B cell (primary cell): Measurements from ENCODE around the gene ESPN. TPM values are rescaled to one million over a fixed set of nuclear protein-coding genes. Genes with fewer than 3 reads are reported as not detected.

Experiments used
- ATAC-seq: fragments of 200-7000 bp; cut with Tn5 transposase; one replicate; pipeline ENCODE4 v1.10.0; 2021; ENCODE audit warnings: low read depth, mild to moderate bottlenecking, moderate number of reproducible peaks, moderate library complexity
- CTCF ChIA-PET: fragments of 350-600 bp; sonication (Branson Sonifier 250); formaldehyde crosslinking; loops from one replicate; lab custom pipeline; 2021; ENCODE audit warnings: antibody characterized with exemption, inconsistent platforms; lab: Charles Lee
- POLR2A ChIA-PET: fragments of 350-600 bp; sonication (Branson Sonifier 250); formaldehyde crosslinking; loops from one replicate; lab custom pipeline; 2021; ENCODE audit warnings: antibody characterized with exemption; lab: Charles Lee
- DNase-seq: peaks from one replicate; pipeline ENCODE4 v3.0.0; 2013
- H2AFZ ChIP-seq: 2 replicates; pipeline ENCODE4 v1.6.1; 2012; ENCODE audit warnings: mild to moderate bottlenecking, low read depth, low read length; ENCODE audit not compliant: insufficient read depth, poor library complexity, severe bottlenecking
- H3K27ac ChIP-seq, 2 donors: 1 replicate in 1 of 2; 2 replicates in 1 of 2; pipeline ENCODE4 v1.5.1; 2012 to 2013; ENCODE audit warnings: low read length in 2 of 2, mild to moderate bottlenecking in 2 of 2, moderate library complexity in 1 of 2
- H3K27me3 ChIP-seq, 4 experiments: fragments of 200-600 bp in 1 of 4; sonication (generic) in 1 of 4; replicated peaks in 1 of 4; 1 replicate in 2 of 4; 2 replicates in 2 of 4; pipeline versions ENCODE4 v1.6.1 to v1.7.0; 2013 to 2016; ENCODE audit warnings: low read length in 3 of 4, mild to moderate bottlenecking in 2 of 4, mixed read lengths in 1 of 4, moderate library complexity in 1 of 4; ENCODE audit not compliant: insufficient read depth in 4 of 4, control insufficient read depth in 3 of 4; ENCODE audit errors: control extremely low read depth in 1 of 4
- H3K36me3 ChIP-seq, 2 experiments: replicated peaks in 1 of 2; 1 replicate in 1 of 2; 2 replicates in 1 of 2; pipeline versions ENCODE4 v1.6.1 to v1.7.1; 2013; ENCODE audit warnings: low read length in 1 of 2; ENCODE audit not compliant: insufficient read depth in 2 of 2, control insufficient read depth in 1 of 2; ENCODE audit errors: control extremely low read depth in 1 of 2, extremely low read depth in 1 of 2
- H3K4me1 ChIP-seq, 2 donors: fragments of 200-600 bp in 1 of 2; sonication (generic) in 1 of 2; 1 replicate in 1 of 2; 2 replicates in 1 of 2; pipeline versions ENCODE4 v1.5.1 to v1.6.1; 2013 to 2017; ENCODE audit warnings: low read length in 2 of 2; ENCODE audit not compliant: control insufficient read depth in 2 of 2, insufficient read depth in 2 of 2
- H3K4me2 ChIP-seq: replicated peaks from 2 replicates; pipeline ENCODE3; 2012; ENCODE audit warnings: mild to moderate bottlenecking, low read depth, low read length; ENCODE audit not compliant: poor library complexity, severe bottlenecking
- H3K4me3 ChIP-seq, 5 experiments: fragments of 200-600 bp in 1 of 5; sonication (generic) in 1 of 5; 1 replicate in 3 of 5; 2 replicates in 2 of 5; pipeline versions ENCODE4 v1.5.1 to v1.7.0; 2011 to 2016; ENCODE audit warnings: low read length in 4 of 5, mild to moderate bottlenecking in 4 of 5, low read depth in 2 of 5, control low read depth in 1 of 5, moderate library complexity in 1 of 5; ENCODE audit not compliant: insufficient read depth in 1 of 5; ENCODE audit errors: control extremely low read depth in 1 of 5, extremely low read depth in 1 of 5
- H3K79me2 ChIP-seq: fragments of 200-600 bp; sonication (generic); one replicate; pipeline ENCODE4 v1.6.0; 2016; ENCODE audit warnings: low read length; ENCODE audit not compliant: control insufficient read depth, insufficient read depth
- H3K9ac ChIP-seq: fragments of 200-600 bp; sonication (generic); 2 replicates; pipeline ENCODE4 v1.6.1; 2017; ENCODE audit warnings: mild to moderate bottlenecking, low read length, moderate library complexity
- H3K9me3 ChIP-seq, 3 donors: one replicate each; pipeline versions ENCODE4 v1.6.1 to v1.7.1; 2013; ENCODE audit warnings: low read length in 2 of 3; ENCODE audit not compliant: control insufficient read depth in 2 of 3, insufficient read depth in 1 of 3; ENCODE audit errors: control extremely low read depth in 1 of 3
- H4K20me1 ChIP-seq: 2 replicates; pipeline ENCODE4 v1.6.0; 2012; ENCODE audit warnings: mild to moderate bottlenecking, low read length; ENCODE audit not compliant: insufficient read depth, control insufficient read depth, poor library complexity, severe bottlenecking
- H3K27ac Mint-ChIP-seq: one replicate; pipeline ENCODE4 v1.8.0; 2021; ENCODE audit warnings: mixed read lengths
- H3K27me3 Mint-ChIP-seq: one replicate; pipeline ENCODE4 v1.8.0; 2021; ENCODE audit warnings: mixed read lengths
- H3K4me1 Mint-ChIP-seq: one replicate; pipeline ENCODE4 v1.8.0; 2021; ENCODE audit warnings: mixed read lengths
- H3K4me3 Mint-ChIP-seq: one replicate; pipeline ENCODE4 v1.8.0; 2021; ENCODE audit warnings: mixed read lengths
- H3K9me3 Mint-ChIP-seq: one replicate; pipeline ENCODE4 v1.8.0; 2022; ENCODE audit warnings: mixed read lengths; ENCODE audit not compliant: insufficient read depth
- EZH2 ChIP-seq: IDR thresholded peaks from 2 replicates; pipeline ENCODE4 v1.6.1; 2012; ENCODE audit warnings: borderline replicate concordance, low read depth, mild to moderate bottlenecking, moderate library complexity, low read length; ENCODE audit not compliant: insufficient read depth, poor library complexity, severe bottlenecking
- WGBS: methylation state at CpG from one replicate; pipeline ENCODE4 v1.1.5; 2013; ENCODE audit warnings: missing lambda C conversion rate; ENCODE audit not compliant: insufficient coverage; 5-methylcytosine and 5-hydroxymethylcytosine counted together
- intact Hi-C: fragments of 100-400 bp; cut with micrococcal nuclease; formaldehyde crosslinking; loops from one replicate; pipeline ENCODE4 v1.10.0; 2022
- polyA plus RNA-seq: library from polyadenylated mRNA; depleted of rRNA; stranded (reverse); fragments of >200 nt; gene quantifications from 2 replicates; pipeline ENCODE4 v1.2.3, GENCODE V29; 2012
- total RNA-seq, 2 donors: library from RNA; stranded (reverse); fragments of 120-200 nt in 1 of 2; gene quantifications; 1 replicate in 1 of 2; 2 replicates in 1 of 2; pipeline versions ENCODE4 v1.2.3 to v1.2.4, GENCODE V29; 2013 to 2022
- TF ChIP-seq, protein P1 (sequence below): fragments of 200-600 bp; IDR thresholded peaks from one replicate; pipeline ENCODE4 v1.8.0; 2022; ENCODE audit warnings: antibody characterized with exemption, mild to moderate bottlenecking

The ESPN gene
- total and polyA plus RNA-seq, 2 donors (not counting 1 experiment from before 2014, with no cell fraction given): 0.19 to 0.25 TPM

DNA sequence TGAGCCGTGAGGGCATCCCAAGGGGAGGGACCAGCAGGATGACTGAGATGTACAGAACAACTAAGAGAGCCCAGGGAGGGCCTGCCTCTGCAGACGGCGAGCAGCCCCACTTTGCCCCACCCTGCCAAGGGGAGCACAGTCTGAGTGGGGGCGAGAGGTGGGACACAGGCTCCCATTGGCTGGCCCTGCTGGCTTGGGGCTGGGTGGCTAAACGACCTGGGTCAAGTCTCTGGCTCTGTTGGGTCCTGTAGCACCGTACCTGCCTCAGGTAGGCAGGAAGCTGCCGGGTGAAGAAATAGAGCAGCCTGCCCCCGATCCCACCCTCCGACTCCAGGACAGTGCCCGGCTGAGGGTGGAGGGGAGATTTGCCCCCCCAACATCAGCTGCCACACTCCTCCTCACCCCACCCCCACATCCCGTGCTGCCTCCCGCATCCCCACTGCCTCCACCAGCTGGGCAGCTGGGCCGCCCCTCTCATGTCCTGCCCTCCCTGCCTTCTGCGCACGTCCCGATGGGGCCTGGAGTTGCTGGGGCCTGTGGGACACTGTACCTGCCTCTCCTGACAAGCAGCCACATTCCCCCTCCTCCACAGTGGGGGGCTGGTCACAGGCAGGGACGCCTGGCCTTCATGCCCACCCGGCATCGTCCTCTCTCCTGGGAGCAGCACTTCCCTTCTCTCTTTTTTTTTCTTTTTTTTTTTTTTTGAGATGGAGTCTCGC is 79.5 kb downstream of the ESPN start:
- Histone ChIP-seq H3K4me2 (no peak overlapping the region), H3K4me3 (no peak overlapping the region), H3K4me1 (peaks cover 0 to 3% of the 10 kb centered on the region in 2 donors), H3K27me3 (peaks cover 0 to 17% (median 1%) of the 10 kb centered on the region in 4 experiments), H4K20me1 (no peaks in the 10 kb centered on the region), H3K9me3 (no peaks in the 10 kb centered on the region), H3K36me3 (no peaks in the 10 kb centered on the region), H2AFZ (no peak overlapping the region), H3K9ac (no peak overlapping the region), H3K79me2 (no peaks in the 10 kb centered on the region), H3K27ac (no peak overlapping the region)
- Mint-ChIP-seq H3K27ac (no peak overlapping the region), H3K27me3 (peaks cover 29% of the 10 kb centered on the region), H3K9me3 (no peaks in the 10 kb centered on the region), H3K4me1 (no peaks in the 10 kb centered on the region), H3K4me3 (no peak overlapping the region)
- POLR2A ChIA-PET: no interaction called here
- ATAC-seq: no peak
- DNase-seq: no peak
- CTCF ChIA-PET: no interaction called here
- intact Hi-C loops: no loop called here
- TF ChIP-seq, protein P1, sequence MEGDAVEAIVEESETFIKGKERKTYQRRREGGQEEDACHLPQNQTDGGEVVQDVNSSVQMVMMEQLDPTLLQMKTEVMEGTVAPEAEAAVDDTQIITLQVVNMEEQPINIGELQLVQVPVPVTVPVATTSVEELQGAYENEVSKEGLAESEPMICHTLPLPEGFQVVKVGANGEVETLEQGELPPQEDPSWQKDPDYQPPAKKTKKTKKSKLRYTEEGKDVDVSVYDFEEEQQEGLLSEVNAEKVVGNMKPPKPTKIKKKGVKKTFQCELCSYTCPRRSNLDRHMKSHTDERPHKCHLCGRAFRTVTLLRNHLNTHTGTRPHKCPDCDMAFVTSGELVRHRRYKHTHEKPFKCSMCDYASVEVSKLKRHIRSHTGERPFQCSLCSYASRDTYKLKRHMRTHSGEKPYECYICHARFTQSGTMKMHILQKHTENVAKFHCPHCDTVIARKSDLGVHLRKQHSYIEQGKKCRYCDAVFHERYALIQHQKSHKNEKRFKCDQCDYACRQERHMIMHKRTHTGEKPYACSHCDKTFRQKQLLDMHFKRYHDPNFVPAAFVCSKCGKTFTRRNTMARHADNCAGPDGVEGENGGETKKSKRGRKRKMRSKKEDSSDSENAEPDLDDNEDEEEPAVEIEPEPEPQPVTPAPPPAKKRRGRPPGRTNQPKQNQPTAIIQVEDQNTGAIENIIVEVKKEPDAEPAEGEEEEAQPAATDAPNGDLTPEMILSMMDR: no peak
- TF ChIP-seq EZH2: no peak
- whole genome bisulfite sequencing: 86% methylated on average over 9 of the region's 20 CpGs

DNA sequence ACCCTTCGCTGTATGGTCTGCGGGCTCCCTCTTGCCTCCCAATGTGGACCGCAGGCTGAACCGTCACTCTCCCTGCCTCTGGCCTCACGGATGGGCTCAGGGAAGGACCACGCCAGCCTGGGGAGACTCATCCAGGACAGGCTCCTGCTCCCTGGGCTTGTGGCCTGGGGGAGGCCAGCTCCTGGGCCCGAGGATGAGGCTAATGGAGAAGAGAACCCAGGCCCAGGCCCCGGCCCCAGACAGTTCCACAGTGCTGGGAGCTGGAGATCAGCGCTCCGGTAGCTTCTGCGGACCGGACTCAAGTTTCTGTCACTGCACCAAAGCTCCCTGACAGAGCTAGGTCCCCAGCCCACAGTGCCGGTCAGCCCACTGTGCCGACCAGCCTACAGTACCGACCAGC is 80.3 kb downstream of the ESPN start:
- ATAC-seq (no peak), DNase-seq (no peak)
- Histone ChIP-seq H3K79me2 (no peaks in the 10 kb centered on the region), H3K27me3 (peaks cover 0 to 9% (median 1%) of the 10 kb centered on the region in 4 experiments), H4K20me1 (no peaks in the 10 kb centered on the region), H3K4me2 (no peak overlapping the region), H3K9ac (no peak overlapping the region), H3K4me1 (peaks cover 0 to 10% of the 10 kb centered on the region in 2 donors), H3K9me3 (no peaks in the 10 kb centered on the region), H3K36me3 (no peaks in the 10 kb centered on the region), H3K4me3 (no peak overlapping the region), H2AFZ (no peak overlapping the region), H3K27ac (no peak overlapping the region)
- intact Hi-C loops: no loop called here
- Mint-ChIP-seq H3K4me1 (no peaks in the 10 kb centered on the region), H3K4me3 (no peak overlapping the region), H3K27ac (no peak overlapping the region), H3K27me3 (peaks cover 23% of the 10 kb centered on the region), H3K9me3 (no peaks in the 10 kb centered on the region)
- ChIA-PET POLR2A (no interaction called here), CTCF (no interaction called here)
- TF ChIP-seq, protein P1: no peak
- 95% methylated on average over 15 of the region's 15 CpGs for WGBS
